HG02798 (cell line): ENCODE data around the gene SRRM3.
A peak's percentile ranks its signal among the peaks of the same experiment; 100 is the strongest.
"Not testable (repeated sequence)": the region's sequence is repeated elsewhere in the genome, so short reads cannot be mapped to it uniquely, and the experiment has no call there.

Experiments used
- ATAC-seq: cut with Tn5 transposase; IDR thresholded peaks from one replicate; pipeline ENCODE4 v1.9.1; 2021; ENCODE audit warnings: mild to moderate bottlenecking; ENCODE audit not compliant: unreplicated experiment, poor library complexity

Gene SRRM3

GRCh38 chr7:76282344-76283253 lies 80.9 kb downstream of the SRRM3 start:
- no peak for ATAC-seq

DNA sequence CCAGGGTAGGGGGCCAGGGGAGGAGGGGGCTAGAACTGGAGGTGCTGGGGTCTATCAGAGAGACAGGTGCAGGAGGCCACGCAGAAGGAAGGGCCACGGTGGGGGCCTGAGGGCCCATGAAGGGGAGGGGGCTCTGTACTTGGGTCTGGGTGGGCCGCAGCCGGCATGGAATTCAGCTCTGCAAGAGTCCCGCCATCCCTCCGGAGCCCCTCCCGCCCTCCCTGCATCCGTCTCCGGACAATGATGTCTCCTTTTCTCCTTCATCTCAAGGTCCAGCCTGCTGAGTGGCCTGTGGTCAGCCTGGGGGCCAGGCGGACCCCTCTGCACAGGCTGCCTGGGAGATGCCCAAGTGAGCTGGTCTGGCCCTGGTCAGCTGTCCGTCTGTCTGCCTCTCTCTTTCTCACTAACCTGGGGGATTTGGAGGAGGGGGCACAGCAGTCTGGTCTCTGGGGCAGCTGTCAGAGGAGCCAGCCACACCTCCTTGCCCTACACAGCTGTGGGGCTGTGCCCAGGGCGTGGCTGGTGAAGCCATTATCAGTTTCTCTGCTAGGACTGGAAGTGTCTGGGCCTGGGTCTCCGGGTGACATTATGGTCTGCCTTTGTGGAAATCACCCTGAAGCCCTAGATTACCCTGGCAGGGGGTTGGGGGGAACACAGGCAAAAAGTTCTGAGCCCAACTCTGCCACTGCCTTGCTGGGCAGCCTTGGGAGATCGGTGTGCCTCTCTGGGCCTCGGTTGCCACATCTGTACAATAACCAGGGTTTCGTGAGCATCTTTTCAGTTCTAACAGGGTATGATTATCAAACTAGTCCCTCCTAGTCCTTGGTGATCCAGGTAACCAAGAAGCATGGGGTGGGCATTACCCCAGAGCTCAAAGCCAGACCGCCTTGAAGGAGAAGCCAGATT lies 81.8 kb downstream of the SRRM3 start:
- no peak for ATAC-seq

DNA sequence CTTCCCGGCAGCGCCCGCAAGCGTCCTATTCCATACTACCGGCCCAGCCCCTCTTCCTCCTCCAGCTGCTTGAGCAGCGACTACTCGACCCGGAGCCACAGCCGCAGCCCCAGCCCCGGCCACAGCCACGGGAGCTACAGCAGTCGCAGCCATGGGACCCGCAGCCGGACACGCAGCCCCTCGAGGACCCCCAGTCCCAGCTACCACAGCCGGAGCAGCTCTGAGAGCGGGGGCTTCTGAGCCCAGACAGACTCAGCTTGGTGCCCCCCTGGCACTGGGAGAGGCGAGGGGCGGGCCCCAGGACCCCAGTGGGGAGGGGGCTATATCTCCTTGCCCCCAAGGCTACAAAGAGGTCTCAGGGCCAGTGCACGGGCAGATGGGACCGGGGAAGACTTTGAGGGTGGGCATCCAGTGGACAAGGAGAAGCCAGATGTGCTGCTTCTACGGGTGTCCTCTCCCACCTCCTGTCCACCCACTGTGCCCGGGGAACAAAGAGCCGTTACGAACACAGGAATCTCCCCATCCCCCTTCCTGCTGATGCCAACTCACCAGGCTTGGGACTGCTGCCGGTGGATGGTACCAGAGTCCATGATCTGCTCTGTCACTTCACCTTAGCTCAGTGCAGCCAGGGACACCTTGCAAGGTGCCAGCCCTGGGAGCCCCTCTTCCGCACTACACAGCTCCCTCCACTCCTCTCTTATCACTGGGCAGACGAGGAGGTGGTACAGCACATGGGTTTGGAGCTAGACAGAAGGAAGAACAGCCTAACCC lies 84.1 kb downstream of the SRRM3 start:
- no peak for ATAC-seq

DNA sequence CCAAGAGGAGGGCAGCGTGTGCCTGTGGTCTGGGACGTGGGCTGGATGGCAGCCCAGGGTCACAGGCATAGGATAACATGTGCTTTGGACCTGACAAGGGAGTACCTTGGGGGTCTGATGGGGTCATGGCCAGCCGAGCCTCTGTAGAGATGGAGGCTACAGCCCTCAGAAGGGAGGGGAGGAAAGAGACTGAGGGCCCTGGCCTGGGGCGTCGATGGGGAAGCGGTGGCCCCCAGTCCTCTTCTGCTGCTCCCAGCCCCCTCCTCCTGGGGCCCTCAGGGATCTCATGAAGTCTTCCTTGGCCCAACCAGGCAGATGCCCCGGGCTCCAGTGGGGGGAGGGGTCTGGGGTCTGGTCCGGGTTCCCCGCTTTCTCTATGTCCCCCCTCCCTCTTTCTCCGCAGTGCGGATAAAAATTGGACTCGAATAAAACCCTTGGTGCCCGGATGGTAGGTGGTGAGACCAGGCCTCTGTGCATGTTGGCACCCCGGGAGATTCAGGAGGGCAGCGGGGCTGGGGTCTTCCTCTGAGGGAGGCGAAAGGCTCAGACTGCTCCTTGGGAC lies 85.2 kb downstream of the SRRM3 start:
- no peak for ATAC-seq

GRCh38 chr7:76290847-76291350 lies 89.2 kb downstream of the SRRM3 start:
- ATAC-seq: not testable (repeated sequence)

GRCh38 chr7:76291351-76292212 lies 89.9 kb downstream of the SRRM3 start:
- ATAC-seq: peak; percentile 85

DNA sequence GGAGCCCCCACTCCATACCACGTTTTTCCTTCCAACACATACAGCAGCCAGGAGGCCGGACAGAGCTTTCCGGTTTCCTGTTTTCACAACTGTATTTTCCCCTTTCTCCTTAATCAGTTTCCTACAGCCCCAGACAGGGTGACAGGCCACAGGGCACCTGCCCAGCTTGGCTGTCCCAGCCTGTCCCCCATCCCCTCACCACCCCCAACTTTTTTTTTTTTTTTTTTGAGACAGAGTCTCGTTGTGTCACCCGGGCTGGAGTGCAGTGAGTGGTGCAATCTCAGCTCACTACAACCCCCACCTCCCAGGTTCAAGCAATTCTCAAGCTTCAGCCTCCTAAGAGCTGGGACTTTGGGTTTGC lies 90.5 kb downstream of the SRRM3 start:
- ATAC-seq: no peak

- not testable (repeated sequence) for ATAC-seq
Observed at GRCh38 chr7:76292911-76293310, 91.2 kb downstream of the SRRM3 start.

GRCh38 chr7:76293407-76293901 lies 91.8 kb downstream of the SRRM3 start:
- no peak for ATAC-seq

DNA sequence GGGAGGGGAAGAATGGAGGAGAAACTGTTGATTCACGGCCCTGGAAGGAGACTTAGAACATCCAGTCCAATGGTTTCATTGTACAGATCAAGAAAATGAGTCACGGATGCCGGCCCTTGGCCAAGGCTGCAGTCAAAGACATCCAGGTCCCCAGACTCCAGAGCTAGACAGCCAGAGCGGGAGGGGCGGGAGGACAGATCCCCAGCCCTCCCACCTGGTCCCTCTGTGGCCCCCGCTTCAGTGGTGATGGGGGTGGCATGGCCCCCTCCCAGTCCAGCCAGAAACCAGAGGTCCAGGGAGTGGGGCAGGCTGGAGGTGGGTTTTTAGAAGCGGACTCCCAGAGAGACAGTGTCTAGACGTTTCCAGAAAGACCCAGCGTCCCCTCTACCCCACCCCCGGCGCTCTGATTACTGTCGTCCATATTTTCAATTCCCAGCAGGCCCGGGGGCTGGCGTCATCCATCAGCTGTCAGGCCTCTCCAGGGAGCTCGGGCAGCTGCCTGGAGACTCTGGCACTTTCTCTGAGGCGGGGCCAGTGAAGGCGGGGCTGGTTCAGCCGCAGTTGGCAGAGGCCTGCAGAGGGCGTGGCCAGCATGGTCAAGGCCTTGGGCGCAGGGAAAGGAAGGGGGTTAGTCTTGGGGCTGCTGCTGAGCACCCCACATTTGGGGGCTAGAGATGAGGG lies 92.8 kb downstream of the SRRM3 start:
- ATAC-seq: no peak

GRCh38 chr7:76296743-76297740 lies 95.3 kb downstream of the SRRM3 start:
- no peak for ATAC-seq

- ATAC-seq: no peak
Observed at GRCh38 chr7:76300166-76300731, 98.6 kb downstream of the SRRM3 start.

GRCh38 chr7:76301000-76301399 lies 99.3 kb downstream of the SRRM3 start:
- no peak for ATAC-seq

DNA sequence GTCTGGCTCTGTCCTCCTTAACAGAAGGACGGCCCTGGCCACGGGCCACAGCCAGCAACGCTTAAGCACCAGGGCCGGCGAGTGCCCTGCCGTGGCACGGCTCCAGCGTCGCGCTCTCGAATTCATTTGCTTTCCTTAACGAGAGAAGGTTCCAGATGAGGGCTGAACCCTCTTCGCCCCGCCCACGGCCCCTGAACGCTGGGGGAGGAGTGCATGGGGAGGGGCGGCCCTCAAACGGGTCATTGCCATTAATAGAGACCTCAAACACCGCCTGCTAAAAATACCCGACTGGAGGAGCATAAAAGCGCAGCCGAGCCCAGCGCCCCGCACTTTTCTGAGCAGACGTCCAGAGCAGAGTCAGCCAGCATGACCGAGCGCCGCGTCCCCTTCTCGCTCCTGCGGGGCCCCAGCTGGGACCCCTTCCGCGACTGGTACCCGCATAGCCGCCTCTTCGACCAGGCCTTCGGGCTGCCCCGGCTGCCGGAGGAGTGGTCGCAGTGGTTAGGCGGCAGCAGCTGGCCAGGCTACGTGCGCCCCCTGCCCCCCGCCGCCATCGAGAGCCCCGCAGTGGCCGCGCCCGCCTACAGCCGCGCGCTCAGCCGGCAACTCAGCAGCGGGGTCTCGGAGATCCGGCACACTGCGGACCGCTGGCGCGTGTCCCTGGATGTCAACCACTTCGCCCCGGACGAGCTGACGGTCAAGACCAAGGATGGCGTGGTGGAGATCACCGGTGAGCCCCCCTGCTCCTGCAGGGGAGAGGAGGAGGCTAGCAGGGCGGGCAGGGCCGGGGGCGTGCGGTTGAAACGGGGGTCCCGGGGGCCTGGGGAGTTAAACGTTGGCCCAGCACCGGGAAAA lies 100.9 kb downstream of the SRRM3 start, which contains the start of gene HSPB1:
Gene HSPB1 (plus strand): TSS at position 327 of the 855 bp plus-strand sequence. CDS start 40 bp downstream, at position 367.
- ATAC-seq: peak; percentile 58

GRCh38 chr7:76303202-76304147 lies 101.8 kb downstream of the SRRM3 start:
- ATAC-seq: peak; percentile 48
